Testis (tissue), 2 donors: ENCODE results near the gene ZNF559.

Source experiments
- POLR2A ChIP-seq: fragments of 450-650 bp; IDR thresholded peaks from one replicate; pipeline ENCODE4 v1.6.1; 2017; ENCODE audit warnings: antibody characterized with exemption, mild to moderate bottlenecking, moderate library complexity
- TF ChIP-seq, protein P1 (sequence below), 3 experiments: fragments of 450-650 bp in 2 of 3; fragments of 200-600 bp in 1 of 3; sonication (generic) in 1 of 3; IDR thresholded peaks; one replicate each; pipeline ENCODE4 v1.5.1; 2016 to 2019; ENCODE audit warnings: antibody characterized with exemption in 3 of 3, mild to moderate bottlenecking in 2 of 3, moderate library complexity in 1 of 3

DNA sequence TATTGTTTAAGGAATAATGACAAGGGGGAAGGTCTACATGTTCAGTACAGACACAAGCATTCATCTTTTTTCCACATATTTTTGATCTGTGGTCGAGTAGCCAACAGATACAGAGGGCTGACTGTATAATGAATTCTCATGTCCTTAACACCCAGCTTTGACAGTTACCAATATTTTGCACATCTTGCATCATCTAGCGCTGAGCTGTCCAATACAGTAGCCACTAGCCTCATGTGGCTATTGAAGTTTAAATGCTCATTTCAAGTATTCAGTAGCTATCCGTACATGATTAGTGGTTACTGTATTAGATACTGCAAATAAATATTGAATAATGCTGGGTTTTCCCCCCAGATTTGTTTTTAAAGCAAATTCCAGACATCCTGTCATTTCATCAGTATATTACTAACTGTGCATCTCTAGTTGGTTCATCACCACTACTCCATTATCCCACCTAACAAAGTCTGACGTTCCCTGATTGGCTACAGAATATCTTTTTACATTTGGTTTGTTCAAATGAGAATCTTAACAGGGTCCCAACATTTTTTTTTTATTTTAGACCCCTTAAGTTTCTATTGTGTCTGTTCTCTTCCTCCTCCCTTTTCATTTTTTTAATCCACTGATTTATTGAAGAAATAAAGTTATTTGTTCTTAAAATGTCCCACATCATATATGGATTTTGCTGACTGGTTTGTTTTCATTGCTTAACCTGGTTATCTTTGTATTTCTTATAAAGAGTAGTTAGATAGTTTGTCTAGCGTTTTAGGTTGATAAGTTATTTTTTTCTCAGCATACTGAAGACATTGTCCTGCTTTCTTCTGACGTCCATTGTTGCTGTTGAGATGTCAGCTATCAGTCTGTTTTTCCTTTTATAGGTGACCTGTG is 47.0 kb downstream of the ZNF559 start:
- TF ChIP-seq, protein P1, sequence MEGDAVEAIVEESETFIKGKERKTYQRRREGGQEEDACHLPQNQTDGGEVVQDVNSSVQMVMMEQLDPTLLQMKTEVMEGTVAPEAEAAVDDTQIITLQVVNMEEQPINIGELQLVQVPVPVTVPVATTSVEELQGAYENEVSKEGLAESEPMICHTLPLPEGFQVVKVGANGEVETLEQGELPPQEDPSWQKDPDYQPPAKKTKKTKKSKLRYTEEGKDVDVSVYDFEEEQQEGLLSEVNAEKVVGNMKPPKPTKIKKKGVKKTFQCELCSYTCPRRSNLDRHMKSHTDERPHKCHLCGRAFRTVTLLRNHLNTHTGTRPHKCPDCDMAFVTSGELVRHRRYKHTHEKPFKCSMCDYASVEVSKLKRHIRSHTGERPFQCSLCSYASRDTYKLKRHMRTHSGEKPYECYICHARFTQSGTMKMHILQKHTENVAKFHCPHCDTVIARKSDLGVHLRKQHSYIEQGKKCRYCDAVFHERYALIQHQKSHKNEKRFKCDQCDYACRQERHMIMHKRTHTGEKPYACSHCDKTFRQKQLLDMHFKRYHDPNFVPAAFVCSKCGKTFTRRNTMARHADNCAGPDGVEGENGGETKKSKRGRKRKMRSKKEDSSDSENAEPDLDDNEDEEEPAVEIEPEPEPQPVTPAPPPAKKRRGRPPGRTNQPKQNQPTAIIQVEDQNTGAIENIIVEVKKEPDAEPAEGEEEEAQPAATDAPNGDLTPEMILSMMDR (IDR thresholded peaks at IDR 0.05): no peak
- TF ChIP-seq POLR2A: no peak
